GM23338 (cell line): Measurements from ENCODE around the gene SPTLC2. TPM values are rescaled to one million over a fixed set of nuclear protein-coding genes. Genes with fewer than 3 reads are reported as not detected.

ENCODE experiments used
- ATAC-seq: fragments of 200-7000 bp; cut with Tn5 transposase; 3 replicates; pipeline ENCODE4 v1.9.1; 2020
- DNase-seq: peaks from one replicate; pipeline ENCODE4 v3.0.0-alpha.2; 2015; ENCODE audit warnings: low spot score
- H2AFZ ChIP-seq: fragments of 200-600 bp; sonication (generic); 2 replicates; pipeline ENCODE4 v1.8.0; 2016; ENCODE audit warnings: antibody characterized with exemption, mild to moderate bottlenecking, moderate library complexity
- H3F3A ChIP-seq: fragments of 200-600 bp; sonication (generic); replicated peaks from 2 replicates; pipeline ENCODE4 v1.8.0; 2017; ENCODE audit warnings: antibody characterized with exemption, mixed run types, low read depth
- H3K27ac ChIP-seq: fragments of 200-600 bp; sonication (generic); 2 replicates; pipeline ENCODE4 v1.6.1; 2016; ENCODE audit warnings: low read depth
- H3K27me3 ChIP-seq: fragments of 200-600 bp; sonication (generic); 2 replicates; pipeline ENCODE4 v1.8.0; 2016; ENCODE audit warnings: mild to moderate bottlenecking, mixed run types, moderate library complexity; ENCODE audit not compliant: insufficient read depth
- H3K36me3 ChIP-seq: fragments of 200-600 bp; sonication (generic); 2 replicates; pipeline ENCODE4 v1.8.0; 2016; ENCODE audit warnings: mild to moderate bottlenecking; ENCODE audit not compliant: insufficient read depth
- H3K4me1 ChIP-seq: fragments of 200-600 bp; sonication (generic); 2 replicates; pipeline ENCODE4 v1.8.0; 2016; ENCODE audit warnings: mild to moderate bottlenecking, moderate library complexity; ENCODE audit not compliant: insufficient read depth
- H3K4me2 ChIP-seq: fragments of 200-600 bp; sonication (generic); 2 replicates; pipeline ENCODE4 v1.7.1; 2017; ENCODE audit warnings: mixed run types
- H3K4me3 ChIP-seq: fragments of 200-600 bp; sonication (generic); 2 replicates; pipeline ENCODE4 v1.6.1; 2016; ENCODE audit warnings: mixed run types
- H3K79me2 ChIP-seq: fragments of 200-600 bp; sonication (generic); replicated peaks from 2 replicates; pipeline ENCODE4 v1.8.0; 2017; ENCODE audit warnings: mild to moderate bottlenecking; ENCODE audit not compliant: insufficient read depth
- H3K9me2 ChIP-seq: fragments of 200-600 bp; sonication (generic); 2 replicates; pipeline ENCODE4 v1.8.0; 2017; ENCODE audit not compliant: insufficient read depth
- H4K20me1 ChIP-seq: fragments of 200-600 bp; sonication (generic); replicated peaks from 2 replicates; pipeline ENCODE4 v1.8.0; 2017; ENCODE audit warnings: mild to moderate bottlenecking; ENCODE audit not compliant: insufficient read depth
- H3K27ac Mint-ChIP-seq: 2 replicates; pipeline ENCODE4 v1.8.0; 2020; ENCODE audit warnings: inconsistent platforms, mild to moderate bottlenecking, moderate library complexity, mixed read lengths
- H3K27me3 Mint-ChIP-seq: 3 replicates; pipeline ENCODE4 v1.8.0; 2022; ENCODE audit warnings: low read depth, mild to moderate bottlenecking, moderate library complexity, mixed read lengths, inconsistent platforms; ENCODE audit not compliant: insufficient read depth, poor library complexity
- H3K36me3 Mint-ChIP-seq: 3 replicates; pipeline ENCODE4 v1.8.0; 2021; ENCODE audit warnings: low read depth, mild to moderate bottlenecking, inconsistent platforms, moderate library complexity, mixed read lengths
- H3K4me1 Mint-ChIP-seq: 3 replicates; pipeline ENCODE4 v1.8.0; 2020; ENCODE audit warnings: mild to moderate bottlenecking, inconsistent platforms, mixed read lengths
- H3K4me3 Mint-ChIP-seq: 3 replicates; pipeline ENCODE4 v1.8.0; 2021; ENCODE audit warnings: moderate library complexity, mild to moderate bottlenecking, inconsistent platforms, mixed read lengths
- H3K9me3 Mint-ChIP-seq: 3 replicates; pipeline ENCODE4 v1.8.0; 2020; ENCODE audit warnings: moderate library complexity, mild to moderate bottlenecking, inconsistent platforms, mixed read lengths
- CTCF ChIP-seq, 2 experiments: fragments of 200-600 bp in 1 of 2; sonication (generic) in 1 of 2; conservative IDR thresholded peaks; 2 replicates each; pipeline versions ENCODE4 v1.5.1 to v1.6.1; 2016 to 2017; ENCODE audit warnings: antibody characterized with exemption in 2 of 2, low read depth in 2 of 2, mild to moderate bottlenecking in 2 of 2, moderate library complexity in 1 of 2
- ETS1 ChIP-seq: IDR thresholded peaks from 2 replicates; pipeline ENCODE4 v1.6.1; 2016; ENCODE audit warnings: antibody characterized with exemption
- NANOG ChIP-seq: IDR thresholded peaks from 2 replicates; pipeline ENCODE4 v1.6.1; 2016; ENCODE audit warnings: antibody characterized with exemption, borderline replicate concordance
- POLR2AphosphoS5 ChIP-seq: IDR thresholded peaks from 2 replicates; pipeline ENCODE4 v1.6.1; 2016; ENCODE audit warnings: antibody characterized with exemption, low read depth
- ZNF114 ChIP-seq: fragments of 250-450 bp; sonication (Bioruptor Pico); IDR thresholded peaks from 2 replicates; pipeline ENCODE4 v1.5.0; 2020; ENCODE audit warnings: mild to moderate bottlenecking, moderate library complexity
- ZNF462 ChIP-seq: fragments of 250-450 bp; sonication (Bioruptor Pico); IDR thresholded peaks from 2 replicates; pipeline ENCODE4 v1.5.0; 2020; ENCODE audit warnings: mild to moderate bottlenecking, moderate library complexity
- polyA plus RNA-seq: library from polyadenylated mRNA; unstranded; fragments of >200 nt; fragmentation: Nextera tagmentation; extraction: Ambion mirVana; gene quantifications from 2 replicates; pipeline ENCODE4 v1.2.1, GENCODE V29; 2016
- total RNA-seq: library from RNA; depleted of rRNA; stranded (reverse); fragments of >200 nt; shearing (Covaris generic); gene quantifications from 2 replicates; pipeline ENCODE4 v1.2.3, GENCODE V29; 2014

The SPTLC2 gene
- total and polyA plus RNA-seq, 2 experiments from 2014 or later: 22.3 to 38.9 TPM

GRCh38 chr14:77620222-77620870 is 3.9 kb upstream of the SPTLC2 start (continued):
- TF ChIP-seq CTCF (conservative IDR thresholded peaks at IDR 0.05; ENCODE audit: low read depth in 2 of 2): no peak
- TF ChIP-seq POLR2AphosphoS5: no peak
- TF ChIP-seq NANOG: no peak
- no peak for TF ChIP-seq ZNF462

GRCh38 chr14:77618381-77618970 is 2.0 kb upstream of the SPTLC2 start:
- Histone ChIP-seq H2AFZ (peak overlapping the region; percentile 0), H3K4me3 (no peak overlapping the region), H3K9me2 (no peaks in the 10 kb centered on the region), H3K27me3 (no peaks in the 10 kb centered on the region), H3K27ac (no peak overlapping the region), H3K36me3 (no peaks in the 10 kb centered on the region), H3K4me1 (peaks cover 20% of the 10 kb centered on the region), H4K20me1 (peaks cover 7% of the 10 kb centered on the region; the same call in 1 of the 2 replicates), H3K79me2 (peaks cover 25% of the 10 kb centered on the region), H3F3A (no peaks in the 10 kb centered on the region), H3K4me2 (no peak overlapping the region)
- H3K27ac Mint-ChIP-seq: no peak overlapping the region
- no peak overlapping the region for H3K4me3 Mint-ChIP-seq
- peaks cover 28% of the 10 kb centered on the region for H3K4me1 Mint-ChIP-seq
- peaks cover 1% of the 10 kb centered on the region for H3K27me3 Mint-ChIP-seq
- no peaks in the 10 kb centered on the region; the same call in 2 of the 3 replicates for H3K36me3 Mint-ChIP-seq
- no peaks in the 10 kb centered on the region for H3K9me3 Mint-ChIP-seq
- DNase-seq: no peak
- TF ChIP-seq ZNF114 (CRISPR knock-in tag): no peak
- TF ChIP-seq CTCF (conservative IDR thresholded peaks at IDR 0.05; ENCODE audit: low read depth in 2 of 2): no peak
- no peak for TF ChIP-seq ETS1
- no peak for ATAC-seq
